Gastroesophageal sphincter (tissue), 4 donors: ENCODE data around the gene IL17F. TPM values are rescaled to one million over a fixed set of nuclear protein-coding genes. Genes with fewer than 3 reads are reported as not detected.

Source experiments
- ATAC-seq: fragments of 150-250 bp; one replicate; pipeline ENCODE4 v1.9.1; 2016; ENCODE audit warnings: mild to moderate bottlenecking, moderate library complexity
- H3K27ac ChIP-seq, 4 donors: fragments of 200-600 bp; sonication (generic) in 3 of 4; 1 replicate in 3 of 4; 2 replicates in 1 of 4; pipeline ENCODE4 v1.5.1; 2016 to 2019
- H3K27me3 ChIP-seq: fragments of 200-600 bp; sonication (generic); one replicate; pipeline ENCODE4 v1.5.1; 2019
- H3K36me3 ChIP-seq, 2 donors: fragments of 200-600 bp; sonication (generic); one replicate each; pipeline ENCODE4 v1.5.1; 2019; ENCODE audit warnings: control low read depth in 1 of 2
- H3K4me1 ChIP-seq, 3 donors: fragments of 200-600 bp; sonication (generic); 1 replicate in 2 of 3; 2 replicates in 1 of 3; pipeline ENCODE4 v1.5.1; 2016 to 2019; ENCODE audit warnings: control low read depth in 2 of 3
- H3K4me3 ChIP-seq, 2 donors: fragments of 200-600 bp; sonication (generic); one replicate each; pipeline ENCODE4 v1.5.1; 2019; ENCODE audit warnings: mild to moderate bottlenecking in 1 of 2, moderate library complexity in 1 of 2
- H3K9me3 ChIP-seq, 3 donors: fragments of 200-600 bp; sonication (generic); one replicate each; pipeline ENCODE4 v1.5.1; 2017 to 2019; ENCODE audit warnings: control low read depth in 2 of 3
- CTCF ChIP-seq, 4 experiments: fragments of 200-600 bp in 2 of 4; fragments of 450-650 bp in 2 of 4; sonication (generic) in 1 of 4; IDR thresholded peaks; one replicate each; pipeline ENCODE4 v1.5.1; 2017 to 2019; ENCODE audit warnings: antibody characterized with exemption in 4 of 4, mild to moderate bottlenecking in 2 of 4, moderate library complexity in 2 of 4
- EP300 ChIP-seq: sonication (generic); formaldehyde crosslinking; IDR thresholded peaks from one replicate; pipeline ENCODE4 v1.6.1; 2017; ENCODE audit warnings: antibody characterized with exemption, mild to moderate bottlenecking
- POLR2A ChIP-seq, 2 donors: fragments of 450-650 bp; IDR thresholded peaks; one replicate each; pipeline ENCODE4 v1.6.1; 2017; ENCODE audit warnings: antibody characterized with exemption in 2 of 2, mild to moderate bottlenecking in 2 of 2, moderate library complexity in 1 of 2
- POLR2AphosphoS5 ChIP-seq: sonication (generic); formaldehyde crosslinking; IDR thresholded peaks from one replicate; pipeline ENCODE4 v1.6.1; 2017; ENCODE audit warnings: antibody characterized with exemption
- WGBS, 2 donors: methylation state at CpG; one replicate each; pipeline ENCODE4 v1.1.5; 2018; ENCODE audit warnings: low coverage in 1 of 2; 5-methylcytosine and 5-hydroxymethylcytosine counted together
- total RNA-seq, 4 donors: library from RNA; depleted of rRNA; stranded (reverse); fragments of >200 nt; gene quantifications; one replicate each; pipeline ENCODE4 v1.1.0, GENCODE V29; 2016

The IL17F gene
- total RNA-seq, 4 donors from 2014 or later: not detected

- Histone ChIP-seq H3K9me3 (no peaks in the 10 kb centered on the region), H3K27ac (no peak overlapping the region), H3K4me3 (no peak overlapping the region), H3K27me3 (peaks cover 22% of the 10 kb centered on the region), H3K36me3 (no peaks in the 10 kb centered on the region), H3K4me1 (no peaks in the 10 kb centered on the region)
- TF ChIP-seq EP300: no peak
- no peak for TF ChIP-seq CTCF (IDR thresholded peaks at IDR 0.05)
- no peak for TF ChIP-seq POLR2A (IDR thresholded peaks at IDR 0.05)
- TF ChIP-seq POLR2AphosphoS5: no peak
- WGBS, 2 donors: 83 to 90% methylated on average over 2 of the region's 2 CpGs
- no peak for ATAC-seq
Observed at GRCh38 chr6:52249078-52249477, 4.8 kb upstream of the IL17F start.

- Histone ChIP-seq H3K27me3 (peaks cover 13% of the 10 kb centered on the region), H3K4me1 (no peaks in the 10 kb centered on the region), H3K27ac (no peak overlapping the region), H3K4me3 (no peak overlapping the region), H3K36me3 (no peaks in the 10 kb centered on the region), H3K9me3 (no peaks in the 10 kb centered on the region)
- TF ChIP-seq POLR2AphosphoS5 (no peak), POLR2A (IDR thresholded peaks at IDR 0.05) (no peak), EP300 (no peak), CTCF (IDR thresholded peaks at IDR 0.05) (no peak)
- no peak for ATAC-seq
- 80 to 100% methylated on average over 1 of the region's 1 CpG for WGBS, 2 donors
Observed at GRCh38 chr6:52245425-52245824, 1.1 kb upstream of the IL17F start.

GRCh38 chr6:52243282-52243893 is 912 bp downstream of the IL17F start:
- ATAC-seq: no peak
- Histone ChIP-seq H3K4me3 (no peak overlapping the region), H3K9me3 (no peaks in the 10 kb centered on the region), H3K36me3 (no peaks in the 10 kb centered on the region), H3K27me3 (peaks cover 6% of the 10 kb centered on the region), H3K4me1 (no peaks in the 10 kb centered on the region), H3K27ac (no peak overlapping the region)
- WGBS, 2 donors: 90 to 93% methylated on average over 4 of the region's 4 CpGs
- TF ChIP-seq POLR2A (IDR thresholded peaks at IDR 0.05): no peak
- TF ChIP-seq POLR2AphosphoS5: no peak
- TF ChIP-seq EP300: no peak

GRCh38 chr6:52241819-52242218 is 2.5 kb downstream of the IL17F start:
- no peak for TF ChIP-seq POLR2A (IDR thresholded peaks at IDR 0.05)
- TF ChIP-seq CTCF (IDR thresholded peaks at IDR 0.05): no peak
- no peak for TF ChIP-seq POLR2AphosphoS5
- no peak for TF ChIP-seq EP300
- Histone ChIP-seq H3K4me1 (no peaks in the 10 kb centered on the region), H3K4me3 (no peak overlapping the region), H3K27me3 (peaks cover 6% of the 10 kb centered on the region), H3K36me3 (no peaks in the 10 kb centered on the region), H3K9me3 (no peaks in the 10 kb centered on the region), H3K27ac (no peak overlapping the region)
- 73 to 93% methylated on average over 1 to 2 of the region's 2 CpGs for WGBS, 2 donors
- no peak for ATAC-seq

GRCh38 chr6:52233975-52234823 is 10.1 kb downstream of the IL17F start:
- peak; percentile 36 for ATAC-seq
- H3K9me3 ChIP-seq: no peaks in the 10 kb centered on the region
- H3K27ac ChIP-seq: no peak overlapping the region
- no peak overlapping the region for H3K4me3 ChIP-seq
- H3K27me3 ChIP-seq: no peaks in the 10 kb centered on the region
- WGBS, 2 donors: 34 to 45% methylated on average over 10 to 14 of the region's 15 CpGs
- peaks cover 0 to 7% (median 0%) of the 10 kb centered on the region in 3 donors for H3K4me1 ChIP-seq
- no peaks in the 10 kb centered on the region for H3K36me3 ChIP-seq
- TF ChIP-seq POLR2A (IDR thresholded peaks at IDR 0.05) (no peak), EP300 (no peak), CTCF (IDR thresholded peaks at IDR 0.05) (peak in 3 of 4 experiments; percentile 34 to 66 (median 52)), POLR2AphosphoS5 (no peak)
